PC-9 (cell line): ENCODE measurements around the gene SLC26A11.

ENCODE experiments used
- CTCF ChIP-seq: fragments of 200-600 bp; sonication (generic); conservative IDR thresholded peaks from 2 replicates; pipeline ENCODE4 v1.6.1; 2017; ENCODE audit warnings: mixed run types, antibody characterized with exemption, mild to moderate bottlenecking, moderate library complexity
- EZH2 ChIP-seq: fragments of 200-600 bp; sonication (generic); IDR thresholded peaks from 2 replicates; pipeline ENCODE4 v1.8.0; 2017; ENCODE audit warnings: antibody characterized with exemption, low read depth

- TF ChIP-seq CTCF (no peak), EZH2 (no peak)
Measured at GRCh38 chr17:80176757-80177156, 43.5 kb upstream of the SLC26A11 start.
